HepG2 (cell line): Measurements from ENCODE around the gene IRS2. TPM values are rescaled to one million over a fixed set of nuclear protein-coding genes. Genes with fewer than 3 reads are reported as not detected.
A peak's percentile ranks its signal among the peaks of the same experiment; 100 is the strongest.
"Not testable (repeated sequence)": the region's sequence is repeated elsewhere in the genome, so short reads cannot be mapped to it uniquely, and the experiment has no call there.

Source experiments
- ATAC-seq: fragments of 200-7000 bp; cut with Tn5 transposase; 3 replicates; pipeline ENCODE4 v1.9.1; 2020; ENCODE audit warnings: mild to moderate bottlenecking, moderate library complexity
- BruUV-seq: library from RNA; stranded (reverse); fragments of 400-500 nt; replicated peaks from 2 replicates; lab custom pipeline; 2021; lab: Mats Ljungman, UMichigan
- CTCF ChIA-PET: fragments of 300-600 bp; formaldehyde crosslinking; extraction: SDS; loops from one replicate; lab custom pipeline; 2021; ENCODE audit warnings: low total read pairs, inconsistent platforms, low intra/inter-chr PET ratio; lab: Yijun Ruan, JAX
- POLR2A ChIA-PET: fragments of 350-600 bp; sonication (Branson Sonifier 250); formaldehyde crosslinking; loops from one replicate; lab custom pipeline; 2020; ENCODE audit warnings: antibody characterized with exemption, inconsistent platforms; lab: Yijun Ruan, JAX
- DNase-seq: peaks from one replicate; pipeline ENCODE4 v3.0.0-alpha.2; 2015; ENCODE audit warnings: low spot score
- FAIRE-seq: peaks from 3 replicates; lab custom pipeline; 2011; peaks lifted over from hg19 to GRCh38; lab: Jason Lieb, UNC
- H2AFZ ChIP-seq: one replicate; pipeline ENCODE4 v1.6.1; 2011; ENCODE audit warnings: low read length, inconsistent platforms
- H3K27ac ChIP-seq: fragments of 300-600 bp; 3 replicates; pipeline ENCODE4 v1.8.0; 2011; ENCODE audit warnings: mixed run types, mild to moderate bottlenecking, mixed read lengths, low read length, inconsistent platforms; ENCODE audit not compliant: insufficient read depth; ENCODE audit errors: extremely low read length
- H3K27me3 ChIP-seq, 2 experiments: fragments of 200-600 bp in 1 of 2; 2 replicates in 1 of 2; 3 replicates in 1 of 2; pipeline versions ENCODE4 v1.6.0 to v1.8.0; 2011; ENCODE audit warnings: low read length in 2 of 2, mild to moderate bottlenecking in 2 of 2, moderate library complexity in 2 of 2, inconsistent platforms in 1 of 2; ENCODE audit not compliant: insufficient read depth in 2 of 2, control insufficient read depth in 1 of 2
- H3K36me3 ChIP-seq, 2 experiments: fragments of 200-600 bp in 1 of 2; replicated peaks in 1 of 2; 2 replicates in 1 of 2; 3 replicates in 1 of 2; pipeline versions ENCODE4 v1.5.1 to v1.8.0; 2011; ENCODE audit warnings: low read length in 2 of 2, inconsistent platforms in 1 of 2; ENCODE audit not compliant: insufficient read depth in 2 of 2, control insufficient read depth in 1 of 2
- H3K4me1 ChIP-seq: 2 replicates; pipeline ENCODE4 v1.5.1; 2012; ENCODE audit warnings: low read length, inconsistent platforms; ENCODE audit not compliant: insufficient read depth
- H3K4me2 ChIP-seq: 2 replicates; pipeline ENCODE4 v1.6.0; 2011; ENCODE audit warnings: low read depth, low read length, inconsistent platforms
- H3K4me3 ChIP-seq, 3 experiments: fragments of 200-600 bp in 1 of 3; sonication (generic), shearing (Covaris generic) in 1 of 3; replicated peaks in 1 of 3; 2 replicates each; pipeline ENCODE4 v1.5.1; 2011 to 2016; ENCODE audit warnings: low read length in 3 of 3, inconsistent platforms in 2 of 3, low read depth in 2 of 3, mild to moderate bottlenecking in 2 of 3, control low read depth in 1 of 3, mixed read lengths in 1 of 3; ENCODE audit not compliant: insufficient read depth in 1 of 3
- H3K79me2 ChIP-seq: one replicate; pipeline ENCODE4 v1.6.1; 2011; ENCODE audit warnings: low read length, inconsistent platforms; ENCODE audit not compliant: insufficient read depth
- H3K9ac ChIP-seq: 2 replicates; pipeline ENCODE4 v1.6.0; 2011; ENCODE audit warnings: mild to moderate bottlenecking, low read depth, low read length, inconsistent platforms; ENCODE audit not compliant: insufficient read depth
- H3K9me3 ChIP-seq: 2 replicates; pipeline ENCODE4 v1.5.1; 2012; ENCODE audit warnings: mild to moderate bottlenecking, low read length
- H4K20me1 ChIP-seq: 2 replicates; pipeline ENCODE4 v1.6.0; 2011; ENCODE audit warnings: inconsistent platforms, mild to moderate bottlenecking, low read length, moderate library complexity; ENCODE audit not compliant: insufficient read depth
- ATF7 ChIP-seq, 2 experiments: fragments of 450-650 bp in 1 of 2; sonication (generic) in 1 of 2; formaldehyde crosslinking in 1 of 2; IDR thresholded peaks; 2 replicates each; pipeline versions ENCODE4 v1.4.0 to v1.6.1; 2016 to 2020; ENCODE audit warnings: antibody characterized with exemption in 1 of 2, mild to moderate bottlenecking in 1 of 2, missing genetic modification reagents in 1 of 2
- CREB1 ChIP-seq, 2 experiments: fragments of 450-650 bp in 1 of 2; IDR thresholded peaks; 2 replicates each; pipeline ENCODE4 v1.6.1; 2016 to 2017; ENCODE audit warnings: control low read depth in 1 of 2, mild to moderate bottlenecking in 1 of 2, missing compliant biosample characterization in 1 of 2, missing genetic modification characterization in 1 of 2
- ZNF709 ChIP-seq: sonication (generic); formaldehyde crosslinking; IDR thresholded peaks from 2 replicates; pipeline ENCODE4 v1.5.0; 2020; ENCODE audit warnings: mild to moderate bottlenecking, missing genetic modification reagents
- WGBS: methylation state at CpG from one replicate; pipeline ENCODE4 v1.1.6; 2017; ENCODE audit warnings: low lambda C conversion rate; 5-methylcytosine and 5-hydroxymethylcytosine counted together
- in situ Hi-C: cut with HindIII; loops from 2 replicates; pipeline ENCODE4 v1.10.0; 2017; ENCODE audit warnings: low pct_unique_long_range_greater_than_20kb; ENCODE audit not compliant: extremely low pct_ligation_motif_present
- intact Hi-C: fragments of 100-400 bp; cut with micrococcal nuclease; formaldehyde crosslinking; loops from one replicate; pipeline ENCODE4 v1.10.0; 2022; ENCODE audit not compliant: unreplicated experiment
- polyA plus RNA-seq, 8 experiments: library from polyadenylated mRNA; depleted of rRNA in 3 of 8; stranded (reverse) in 7 of 8; unstranded in 1 of 8; fragments of >200 nt; fragmentation: Illumina TruSeq in 4 of 8; extraction: Trizol in 4 of 8; gene quantifications; 2 replicates each; pipeline versions ENCODE4 v1.2.1 to v1.2.3, GENCODE V29; 2011 to 2016; ENCODE audit warnings: low read depth in 4 of 8, missing spikeins in 1 of 8, mixed read lengths in 1 of 8; ENCODE audit not compliant: insufficient read depth in 1 of 8
- total RNA-seq, 5 experiments: library from RNA; depleted of rRNA; stranded (reverse); fragments of >200 nt; fragmentation: Illumina TruSeq; extraction: Trizol; gene quantifications; 2 replicates each; pipeline ENCODE4 v1.2.3, GENCODE V29; 2016; ENCODE audit warnings: low read depth in 1 of 5
- TF ChIP-seq, protein P1 (sequence below): sonication (generic); formaldehyde crosslinking; conservative IDR thresholded peaks from 2 replicates; pipeline ENCODE4 v1.4.0; 2020; ENCODE audit warnings: mild to moderate bottlenecking, missing genetic modification reagents, moderate library complexity
- TF ChIP-seq, protein P2 (sequence below): sonication (generic); formaldehyde crosslinking; IDR thresholded peaks from 2 replicates; pipeline ENCODE4 v1.5.1; 2020; ENCODE audit warnings: missing genetic modification reagents, mild to moderate bottlenecking, borderline replicate concordance

The IRS2 gene
- total and polyA plus RNA-seq, 2 of the 13 experiments (the other 11 are each of a cell fraction or from before 2014, with no cell fraction given), result 0.02 to 0.04 TPM

DNA sequence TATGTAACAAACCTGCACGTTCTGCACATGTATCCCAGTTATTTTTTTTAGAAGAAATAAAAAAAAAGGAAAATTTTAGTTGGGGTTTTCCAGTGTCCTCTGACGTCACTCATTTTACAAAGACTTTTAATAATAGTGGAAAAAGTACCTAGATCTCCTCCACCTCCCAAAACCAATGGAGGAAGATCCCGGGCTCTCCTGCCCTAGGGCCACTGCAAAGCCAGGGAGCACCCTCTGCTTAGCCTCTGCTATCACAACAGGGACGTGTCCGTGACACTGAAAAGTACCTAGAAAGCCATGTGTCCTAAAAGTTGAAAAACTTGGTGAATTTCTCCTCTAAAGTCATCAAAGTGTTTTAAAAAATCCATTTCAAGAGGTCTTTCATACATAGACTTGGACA lies 46.7 kb upstream of the IRS2 start:
- BruUV-seq, result no TSS peak
- intact Hi-C loops, result no loop called here
- Histone ChIP-seq H3K9ac (no peak overlapping the region), H2AFZ (no peak overlapping the region), H3K4me2 (no peak overlapping the region), H3K36me3 (no peaks in the 10 kb centered on the region), H4K20me1 (no peaks in the 10 kb centered on the region), H3K27ac (no peak overlapping the region), H3K79me2 (no peaks in the 10 kb centered on the region), H3K27me3 (no peaks in the 10 kb centered on the region), H3K4me1 (peaks cover 10% of the 10 kb centered on the region; the same call in 1 of the 2 replicates), H3K4me3 (no peak overlapping the region), H3K9me3 (no peaks in the 10 kb centered on the region)
- ChIA-PET POLR2A (no interaction called here), CTCF (no interaction called here)
- ATAC-seq, result no peak
- in situ Hi-C loops, result no loop called here
- FAIRE-seq, result no peak
- 13% methylated on average over 5 of the region's 5 CpGs for WGBS
- no peak for DNase-seq
- peak; percentile 22; the same call in 1 of the 2 replicates for TF ChIP-seq ATF7 (IDR thresholded peaks at IDR 0.05)
- no peak for TF ChIP-seq ATF7 (CRISPR knock-in tag; IDR thresholded peaks at IDR 0.05)
- TF ChIP-seq, protein P1, sequence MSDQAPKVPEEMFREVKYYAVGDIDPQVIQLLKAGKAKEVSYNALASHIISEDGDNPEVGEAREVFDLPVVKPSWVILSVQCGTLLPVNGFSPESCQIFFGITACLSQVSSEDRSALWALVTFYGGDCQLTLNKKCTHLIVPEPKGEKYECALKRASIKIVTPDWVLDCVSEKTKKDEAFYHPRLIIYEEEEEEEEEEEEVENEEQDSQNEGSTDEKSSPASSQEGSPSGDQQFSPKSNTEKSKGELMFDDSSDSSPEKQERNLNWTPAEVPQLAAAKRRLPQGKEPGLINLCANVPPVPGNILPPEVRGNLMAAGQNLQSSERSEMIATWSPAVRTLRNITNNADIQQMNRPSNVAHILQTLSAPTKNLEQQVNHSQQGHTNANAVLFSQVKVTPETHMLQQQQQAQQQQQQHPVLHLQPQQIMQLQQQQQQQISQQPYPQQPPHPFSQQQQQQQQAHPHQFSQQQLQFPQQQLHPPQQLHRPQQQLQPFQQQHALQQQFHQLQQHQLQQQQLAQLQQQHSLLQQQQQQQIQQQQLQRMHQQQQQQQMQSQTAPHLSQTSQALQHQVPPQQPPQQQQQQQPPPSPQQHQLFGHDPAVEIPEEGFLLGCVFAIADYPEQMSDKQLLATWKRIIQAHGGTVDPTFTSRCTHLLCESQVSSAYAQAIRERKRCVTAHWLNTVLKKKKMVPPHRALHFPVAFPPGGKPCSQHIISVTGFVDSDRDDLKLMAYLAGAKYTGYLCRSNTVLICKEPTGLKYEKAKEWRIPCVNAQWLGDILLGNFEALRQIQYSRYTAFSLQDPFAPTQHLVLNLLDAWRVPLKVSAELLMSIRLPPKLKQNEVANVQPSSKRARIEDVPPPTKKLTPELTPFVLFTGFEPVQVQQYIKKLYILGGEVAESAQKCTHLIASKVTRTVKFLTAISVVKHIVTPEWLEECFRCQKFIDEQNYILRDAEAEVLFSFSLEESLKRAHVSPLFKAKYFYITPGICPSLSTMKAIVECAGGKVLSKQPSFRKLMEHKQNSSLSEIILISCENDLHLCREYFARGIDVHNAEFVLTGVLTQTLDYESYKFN, result no peak
- no peak for TF ChIP-seq ZNF709 (CRISPR knock-in tag)
- TF ChIP-seq, protein P2, sequence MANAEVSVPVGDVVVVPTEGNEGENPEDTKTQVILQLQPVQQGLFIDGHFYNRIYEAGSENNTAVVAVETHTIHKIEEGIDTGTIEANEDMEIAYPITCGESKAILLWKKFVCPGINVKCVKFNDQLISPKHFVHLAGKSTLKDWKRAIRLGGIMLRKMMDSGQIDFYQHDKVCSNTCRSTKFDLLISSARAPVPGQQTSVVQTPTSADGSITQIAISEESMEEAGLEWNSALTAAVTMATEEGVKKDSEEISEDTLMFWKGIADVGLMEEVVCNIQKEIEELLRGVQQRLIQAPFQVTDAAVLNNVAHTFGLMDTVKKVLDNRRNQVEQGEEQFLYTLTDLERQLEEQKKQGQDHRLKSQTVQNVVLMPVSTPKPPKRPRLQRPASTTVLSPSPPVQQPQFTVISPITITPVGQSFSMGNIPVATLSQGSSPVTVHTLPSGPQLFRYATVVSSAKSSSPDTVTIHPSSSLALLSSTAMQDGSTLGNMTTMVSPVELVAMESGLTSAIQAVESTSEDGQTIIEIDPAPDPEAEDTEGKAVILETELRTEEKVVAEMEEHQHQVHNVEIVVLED (CRISPR knock-in tag), result no peak
- TF ChIP-seq CREB1 (IDR thresholded peaks at IDR 0.05), result peak; percentile 89
- no peak for TF ChIP-seq CREB1 (CRISPR knock-in tag; IDR thresholded peaks at IDR 0.05)

DNA sequence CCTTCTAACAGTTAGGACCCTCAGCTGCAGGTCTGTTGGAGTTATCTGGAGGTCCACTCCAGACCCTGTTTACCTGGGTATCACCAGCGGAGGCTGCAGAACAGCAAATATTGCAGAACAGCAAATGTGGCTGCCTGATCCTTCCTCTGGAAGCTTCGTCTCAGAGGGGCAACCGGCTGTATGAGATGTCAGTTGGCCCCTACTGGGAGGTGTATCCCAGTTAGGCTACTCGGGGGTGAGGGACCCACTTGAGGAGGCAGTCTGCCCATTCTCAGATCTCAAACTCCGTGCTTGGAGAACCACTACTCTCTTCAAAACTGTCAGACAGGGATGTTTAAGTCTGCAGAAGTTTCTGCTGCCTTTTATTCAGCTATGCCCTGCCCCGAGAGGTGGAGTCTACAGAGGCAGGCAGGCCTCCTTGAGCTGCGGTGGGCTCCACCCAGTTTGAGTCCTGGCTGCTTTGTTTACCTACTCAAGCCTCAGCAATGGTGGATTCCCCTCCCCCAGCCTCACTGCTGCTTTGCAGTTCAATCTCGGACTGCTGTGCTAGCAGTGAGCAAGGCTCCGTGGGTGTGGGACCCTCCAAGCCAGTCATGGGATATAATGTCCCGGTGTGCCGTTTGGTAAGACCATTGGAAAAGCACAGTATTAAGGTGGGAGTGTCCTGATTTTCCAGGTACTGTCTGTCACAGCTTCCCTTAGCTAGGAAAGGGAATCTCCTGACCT lies 42.4 kb upstream of the IRS2 start:
- H3K4me2 ChIP-seq, H4K20me1 ChIP-seq, CTCF ChIA-PET, H3K36me3 ChIP-seq, H3K27ac ChIP-seq, DNase-seq, ATAC-seq, H2AFZ ChIP-seq, in situ Hi-C loops, BruUV-seq, intact Hi-C loops, H3K27me3 ChIP-seq, H3K79me2 ChIP-seq, POLR2A ChIA-PET, H3K4me1 ChIP-seq, FAIRE-seq, H3K9me3 ChIP-seq, H3K4me3 ChIP-seq, H3K9ac ChIP-seq: not testable (repeated sequence)
- 10% methylated on average over 8 of the region's 11 CpGs for WGBS
